ENCODE results near the gene FGF21. TPM values are rescaled to one million over a fixed set of nuclear protein-coding genes. Genes with fewer than 3 reads are reported as not detected.
"Not testable (repeated sequence)": the region's sequence is repeated elsewhere in the genome, so short reads cannot be mapped to it uniquely, and the experiment has no call there.

The FGF21 gene
- total and polyA plus RNA-seq, 10 of the 15 experiments (the other 5 are each of a cell fraction or from before 2014, with no cell fraction given) = not detected

- WGBS (ENCODE audit: insufficient coverage, insufficient replicate concordance, low lambda C conversion rate, missing lambda C conversion rate) = 25% methylated on average over 5 of the region's 5 CpGs
- no peak for DNase-seq (ENCODE audit: low read depth, low spot score)
- SMC1A ChIA-PET (ENCODE audit: uncharacterized antibody, unreplicated experiment) = interaction anchor here (1.0 to 4.1 kb wide), 5 partner anchors 11 to 139 kb away, joined by 3 to 20 read pairs (median 6); partner anchors contain the start of gene CA11
- Histone ChIP-seq H4K20me1 (ENCODE audit: control insufficient read depth, insufficient read depth) (no peaks in the 10 kb centered on the region), H3K36me3 (ENCODE audit: control insufficient read depth in 2 of 2, insufficient read depth in 2 of 2, low read length in 1 of 2) (no peaks in the 10 kb centered on the region), H3K4me1 (ENCODE audit: control insufficient read depth, insufficient read depth, low read length) (peaks cover 3% of the 10 kb centered on the region; the same call in 1 of the 2 replicates), H3K27me3 (replicated peaks in 1 of 2; ENCODE audit: control insufficient read depth in 2 of 2, insufficient read depth in 2 of 2, low read length in 1 of 2) (no peaks in the 10 kb centered on the region), H3K27ac (ENCODE audit: control insufficient read depth, insufficient read depth) (no peak overlapping the region), H3K79me2 (ENCODE audit: control insufficient read depth, insufficient read depth, low read length) (no peaks in the 10 kb centered on the region), H3K4me2 (ENCODE audit: control insufficient read depth, insufficient read depth) (no peak overlapping the region), H2AFZ (ENCODE audit: control insufficient read depth, low read depth, low read length) (no peak overlapping the region), H3K4me3 (no peak overlapping the region), H3K9me3 (replicated peaks; ENCODE audit: control insufficient read depth, insufficient read depth, low read length) (no peaks in the 10 kb centered on the region), H3K9ac (ENCODE audit: control insufficient read depth, insufficient read depth, low read length) (no peak overlapping the region)
- in situ Hi-C loops (cut with MboI) = no loop called here
- RAD21 ChIA-PET (ENCODE audit: unreplicated experiment) = interaction anchor here (0.6 to 1.0 kb wide), 3 partner anchors 72 to 403 kb away, joined by 3 to 4 read pairs (median 3); partner anchors contain the start of gene CA11
- CTCF ChIA-PET = interaction anchor here (0.6 to 26.1 kb wide), 11 partner anchors 11 to 1268 kb away, joined by 3 to 520 read pairs (median 3); partner anchors contain the start of genes CA11 and HSD17B14
- intact Hi-C loops (cut with micrococcal nuclease; ENCODE audit: unreplicated experiment) = loop anchor here (5.0 kb wide), 1 partner anchor 122 kb away; no protein-coding TSS in a partner anchor
- no TSS peak for BruUV-seq (replicated peaks)
- no peak for ATAC-seq
- peak; percentile 42; the same call in 1 of the 2 replicates for TF ChIP-seq RAD21 (IDR thresholded peaks at IDR 0.05; ENCODE audit: insufficient read depth, low read depth, low read length)
- peak in 1 of 3 experiments; percentile 22; a peak in 2 of 6 replicates for TF ChIP-seq CTCF (IDR thresholded peaks at IDR 0.05 in 2 of 3, conservative IDR thresholded peaks at IDR 0.05 in 1 of 3; ENCODE audit: control insufficient read depth in 2 of 3, extremely low read depth in 1 of 3, insufficient read depth in 1 of 3, low read depth in 3 of 3, low read length in 3 of 3)
- TF ChIP-seq HDAC6 (IDR thresholded peaks at IDR 0.05; ENCODE audit: unreplicated experiment) = no peak
- TF ChIP-seq PAX5 (IDR thresholded peaks at IDR 0.05; ENCODE audit: borderline replicate concordance, low read depth, low read length) = no peak
- TF ChIP-seq TBL1XR1 (IDR thresholded peaks at IDR 0.05; ENCODE audit: low read depth, low read length) = no peak
- no peak for FAIRE-seq
- POLR2A ChIA-PET = interaction anchor here (0.7 kb wide), 1 partner anchor 47 kb away, joined by 3 read pairs; no protein-coding TSS in a partner anchor
Observed at GRCh38 chr19:48784527-48784926, 29.2 kb downstream of the FGF21 start.

- H3K79me2 ChIP-seq (ENCODE audit: control insufficient read depth, insufficient read depth, low read length); FAIRE-seq; in situ Hi-C loops (cut with MboI); H3K9me3 ChIP-seq (replicated peaks; ENCODE audit: control insufficient read depth, insufficient read depth, low read length); intact Hi-C loops (cut with micrococcal nuclease; ENCODE audit: unreplicated experiment); ATAC-seq; H4K20me1 ChIP-seq (ENCODE audit: control insufficient read depth, insufficient read depth); H3K27me3 ChIP-seq (replicated peaks in 1 of 2; ENCODE audit: control insufficient read depth in 2 of 2, insufficient read depth in 2 of 2, low read length in 1 of 2); H3K36me3 ChIP-seq (ENCODE audit: control insufficient read depth in 2 of 2, insufficient read depth in 2 of 2, low read length in 1 of 2); H3K9ac ChIP-seq (ENCODE audit: control insufficient read depth, insufficient read depth, low read length); H3K4me2 ChIP-seq (ENCODE audit: control insufficient read depth, insufficient read depth); H3K4me3 ChIP-seq; DNase-seq (ENCODE audit: low read depth, low spot score); BruUV-seq (replicated peaks); H2AFZ ChIP-seq (ENCODE audit: control insufficient read depth, low read depth, low read length); H3K4me1 ChIP-seq (ENCODE audit: control insufficient read depth, insufficient read depth, low read length); H3K27ac ChIP-seq (ENCODE audit: control insufficient read depth, insufficient read depth): not testable (repeated sequence)
- CTCF ChIA-PET = interaction anchor here (2.0 to 26.1 kb wide), 5 partner anchors 9 to 185 kb away, joined by 10 to 520 read pairs (median 27); partner anchors contain the start of genes CA11 and HSD17B14
- RAD21 ChIA-PET (ENCODE audit: unreplicated experiment) = interaction anchor here (0.7 to 1.4 kb wide), 2 partner anchors 55 to 422 kb away, joined by 3 to 5 read pairs; no protein-coding TSS in a partner anchor
- POLR2A ChIA-PET = interaction anchor here (0.7 to 1.1 kb wide), 2 partner anchors 112 to 186 kb away, joined by 3 read pairs; no protein-coding TSS in a partner anchor
- SMC1A ChIA-PET (ENCODE audit: uncharacterized antibody, unreplicated experiment) = interaction anchor here (1.0 to 4.1 kb wide), 4 partner anchors 9 to 141 kb away, joined by 3 to 20 read pairs (median 8); partner anchors contain the start of genes CA11 and HSD17B14
- WGBS (ENCODE audit: insufficient coverage, insufficient replicate concordance, low lambda C conversion rate, missing lambda C conversion rate) = 95% methylated on average over 7 of the region's 7 CpGs
Observed at GRCh38 chr19:48786422-48786821, 31.1 kb downstream of the FGF21 start.

- H3K4me1 ChIP-seq (ENCODE audit: control insufficient read depth, insufficient read depth, low read length); H3K4me3 ChIP-seq; H3K27ac ChIP-seq (ENCODE audit: control insufficient read depth, insufficient read depth); H3K4me2 ChIP-seq (ENCODE audit: control insufficient read depth, insufficient read depth); H3K9me3 ChIP-seq (replicated peaks; ENCODE audit: control insufficient read depth, insufficient read depth, low read length); in situ Hi-C loops (cut with MboI); H3K36me3 ChIP-seq (ENCODE audit: control insufficient read depth in 2 of 2, insufficient read depth in 2 of 2, low read length in 1 of 2); H3K79me2 ChIP-seq (ENCODE audit: control insufficient read depth, insufficient read depth, low read length); FAIRE-seq; DNase-seq (ENCODE audit: low read depth, low spot score); H3K9ac ChIP-seq (ENCODE audit: control insufficient read depth, insufficient read depth, low read length); ATAC-seq; H2AFZ ChIP-seq (ENCODE audit: control insufficient read depth, low read depth, low read length); H3K27me3 ChIP-seq (replicated peaks in 1 of 2; ENCODE audit: control insufficient read depth in 2 of 2, insufficient read depth in 2 of 2, low read length in 1 of 2); H4K20me1 ChIP-seq (ENCODE audit: control insufficient read depth, insufficient read depth); BruUV-seq (replicated peaks); intact Hi-C loops (cut with micrococcal nuclease; ENCODE audit: unreplicated experiment): not testable (repeated sequence)
- ChIA-PET CTCF (interaction anchor here (0.7 to 26.1 kb wide), 30 partner anchors 8 to 421 kb away, joined by 3 to 520 read pairs (median 5); partner anchors contain the start of genes BAX, CA11, GYS1 and HSD17B14), SMC1A (ENCODE audit: uncharacterized antibody, unreplicated experiment) (interaction anchor here (0.6 to 2.3 kb wide), 13 partner anchors 8 to 206 kb away, joined by 3 to 44 read pairs (median 3); partner anchors contain the start of genes BAX, CA11, HSD17B14 and NUCB1), RAD21 (ENCODE audit: unreplicated experiment) (interaction anchor here (1.0 to 3.7 kb wide), 11 partner anchors 41 to 206 kb away, joined by 3 to 51 read pairs (median 6); partner anchors contain the start of genes CA11, GYS1, HSD17B14 and RUVBL2), POLR2A (interaction anchor here (0.6 to 1.3 kb wide), 3 partner anchors 49 to 182 kb away, joined by 3 to 6 read pairs (median 5); partner anchors contain the start of gene HSD17B14)
- WGBS (ENCODE audit: insufficient coverage, insufficient replicate concordance, low lambda C conversion rate, missing lambda C conversion rate) = 68% methylated on average over 9 of the region's 9 CpGs
Observed at GRCh38 chr19:48787331-48787730, 32.0 kb downstream of the FGF21 start.

All from GM12878 (cell line).